ENCODE measurements around the gene FIBCD1.

The FIBCD1 gene

GRCh38 chr9:130874783-130875182, 64.3 kb downstream of the FIBCD1 start:
- H3K4me1 Mint-ChIP-seq (ENCODE audit: low read depth): no peaks in the 10 kb centered on the region
- no peak overlapping the region for H3K4me3 Mint-ChIP-seq
- H3K27ac Mint-ChIP-seq: no peak overlapping the region
- H3K36me3 Mint-ChIP-seq (ENCODE audit: low read depth): peaks cover 8% of the 10 kb centered on the region
- no peaks in the 10 kb centered on the region for H3K27me3 Mint-ChIP-seq (ENCODE audit: low read depth)
- H3K9me3 Mint-ChIP-seq: no peaks in the 10 kb centered on the region

- Mint-ChIP-seq H3K4me1 (ENCODE audit: low read depth) (no peaks in the 10 kb centered on the region), H3K27ac (no peak overlapping the region), H3K27me3 (ENCODE audit: low read depth) (no peaks in the 10 kb centered on the region), H3K9me3 (no peaks in the 10 kb centered on the region), H3K36me3 (ENCODE audit: low read depth) (peaks cover 8% of the 10 kb centered on the region), H3K4me3 (no peak overlapping the region)
Observed at GRCh38 chr9:130873966-130874365, 65.1 kb downstream of the FIBCD1 start.

GRCh38 chr9:130872912-130873503, 66.0 kb downstream of the FIBCD1 start:
- H3K27me3 Mint-ChIP-seq (ENCODE audit: low read depth): no peaks in the 10 kb centered on the region
- H3K36me3 Mint-ChIP-seq (ENCODE audit: low read depth): peaks cover 8% of the 10 kb centered on the region
- no peaks in the 10 kb centered on the region for H3K4me1 Mint-ChIP-seq (ENCODE audit: low read depth)
- H3K27ac Mint-ChIP-seq: no peak overlapping the region
- H3K4me3 Mint-ChIP-seq: no peak overlapping the region
- H3K9me3 Mint-ChIP-seq: no peaks in the 10 kb centered on the region

- Mint-ChIP-seq H3K4me1 (ENCODE audit: low read depth) (no peaks in the 10 kb centered on the region), H3K27ac (no peak overlapping the region), H3K9me3 (no peaks in the 10 kb centered on the region), H3K27me3 (ENCODE audit: low read depth) (no peaks in the 10 kb centered on the region), H3K4me3 (no peak overlapping the region), H3K36me3 (ENCODE audit: low read depth) (peaks cover 8% of the 10 kb centered on the region)
Observed at GRCh38 chr9:130872508-130872907, 66.5 kb downstream of the FIBCD1 start.

- H3K4me3 Mint-ChIP-seq: no peak overlapping the region
Observed at GRCh38 chr9:130872093-130872492, 67.0 kb downstream of the FIBCD1 start.

GRCh38 chr9:130871395-130872062, 67.5 kb downstream of the FIBCD1 start:
- Mint-ChIP-seq H3K27me3 (ENCODE audit: low read depth) (no peaks in the 10 kb centered on the region), H3K4me3 (no peak overlapping the region), H3K36me3 (ENCODE audit: low read depth) (peaks cover 8% of the 10 kb centered on the region), H3K4me1 (ENCODE audit: low read depth) (no peaks in the 10 kb centered on the region), H3K9me3 (no peaks in the 10 kb centered on the region), H3K27ac (no peak overlapping the region)

More at GRCh38 chr9:130872093-130872492, 67.0 kb downstream of the FIBCD1 start:
- Mint-ChIP-seq H3K9me3 (no peaks in the 10 kb centered on the region), H3K4me1 (ENCODE audit: low read depth) (no peaks in the 10 kb centered on the region), H3K36me3 (ENCODE audit: low read depth) (peaks cover 8% of the 10 kb centered on the region), H3K27ac (no peak overlapping the region), H3K27me3 (ENCODE audit: low read depth) (no peaks in the 10 kb centered on the region)

- Mint-ChIP-seq H3K4me1 (ENCODE audit: low read depth) (peaks cover 3% of the 10 kb centered on the region), H3K36me3 (ENCODE audit: low read depth) (peaks cover 8% of the 10 kb centered on the region), H3K4me3 (no peak overlapping the region), H3K27ac (no peak overlapping the region), H3K9me3 (no peaks in the 10 kb centered on the region), H3K27me3 (ENCODE audit: low read depth) (no peaks in the 10 kb centered on the region)
Observed at GRCh38 chr9:130870491-130871381, 68.3 kb downstream of the FIBCD1 start.

- no peak overlapping the region for H3K4me3 Mint-ChIP-seq
Observed at GRCh38 chr9:130869250-130869649, 69.8 kb downstream of the FIBCD1 start.

GRCh38 chr9:130868230-130868629, 70.8 kb downstream of the FIBCD1 start:
- H3K27ac Mint-ChIP-seq: no peak overlapping the region
- no peak overlapping the region for H3K4me3 Mint-ChIP-seq
- peaks cover 3% of the 10 kb centered on the region for H3K36me3 Mint-ChIP-seq (ENCODE audit: low read depth)
- no peaks in the 10 kb centered on the region for H3K27me3 Mint-ChIP-seq (ENCODE audit: low read depth)
- no peaks in the 10 kb centered on the region for H3K9me3 Mint-ChIP-seq
- H3K4me1 Mint-ChIP-seq (ENCODE audit: low read depth): peaks cover 3% of the 10 kb centered on the region

More at GRCh38 chr9:130869250-130869649, 69.8 kb downstream of the FIBCD1 start:
- Mint-ChIP-seq H3K36me3 (ENCODE audit: low read depth) (peaks cover 6% of the 10 kb centered on the region), H3K27ac (no peak overlapping the region), H3K27me3 (ENCODE audit: low read depth) (no peaks in the 10 kb centered on the region), H3K4me1 (ENCODE audit: low read depth) (peaks cover 3% of the 10 kb centered on the region), H3K9me3 (no peaks in the 10 kb centered on the region)

GRCh38 chr9:130867556-130867955, 71.5 kb downstream of the FIBCD1 start:
- no peak overlapping the region for H3K27ac Mint-ChIP-seq
- H3K4me3 Mint-ChIP-seq: no peak overlapping the region
- H3K9me3 Mint-ChIP-seq: no peaks in the 10 kb centered on the region
- H3K27me3 Mint-ChIP-seq (ENCODE audit: low read depth): no peaks in the 10 kb centered on the region
- peaks cover 3% of the 10 kb centered on the region for H3K36me3 Mint-ChIP-seq (ENCODE audit: low read depth)
- peaks cover 3% of the 10 kb centered on the region for H3K4me1 Mint-ChIP-seq (ENCODE audit: low read depth)

GRCh38 chr9:130866474-130866965, 72.5 kb downstream of the FIBCD1 start:
- no peaks in the 10 kb centered on the region for H3K36me3 Mint-ChIP-seq (ENCODE audit: low read depth)
- H3K4me1 Mint-ChIP-seq (ENCODE audit: low read depth): peaks cover 3% of the 10 kb centered on the region
- no peak overlapping the region for H3K4me3 Mint-ChIP-seq
- no peaks in the 10 kb centered on the region for H3K27me3 Mint-ChIP-seq (ENCODE audit: low read depth)
- no peaks in the 10 kb centered on the region for H3K9me3 Mint-ChIP-seq
- no peak overlapping the region for H3K27ac Mint-ChIP-seq

GRCh38 chr9:130865921-130866320, 73.1 kb downstream of the FIBCD1 start:
- Mint-ChIP-seq H3K36me3 (ENCODE audit: low read depth) (no peaks in the 10 kb centered on the region), H3K27ac (no peak overlapping the region), H3K4me1 (ENCODE audit: low read depth) (peaks cover 3% of the 10 kb centered on the region), H3K9me3 (no peaks in the 10 kb centered on the region), H3K4me3 (no peak overlapping the region), H3K27me3 (ENCODE audit: low read depth) (no peaks in the 10 kb centered on the region)

GRCh38 chr9:130864541-130864940, 74.5 kb downstream of the FIBCD1 start:
- Mint-ChIP-seq H3K4me1 (ENCODE audit: low read depth) (peaks cover 3% of the 10 kb centered on the region), H3K9me3 (no peaks in the 10 kb centered on the region), H3K4me3 (no peak overlapping the region), H3K36me3 (ENCODE audit: low read depth) (no peaks in the 10 kb centered on the region), H3K27ac (no peak overlapping the region), H3K27me3 (ENCODE audit: low read depth) (no peaks in the 10 kb centered on the region)

- Mint-ChIP-seq H3K36me3 (ENCODE audit: low read depth) (no peaks in the 10 kb centered on the region), H3K4me3 (no peak overlapping the region), H3K27ac (no peak overlapping the region), H3K9me3 (no peaks in the 10 kb centered on the region), H3K27me3 (ENCODE audit: low read depth) (no peaks in the 10 kb centered on the region), H3K4me1 (ENCODE audit: low read depth) (peaks cover 3% of the 10 kb centered on the region)
Observed at GRCh38 chr9:130862747-130863146, 76.3 kb downstream of the FIBCD1 start.
